Activated T-helper 1 cell treated with anti-CD3 and anti-CD28 coated beads, Interleukin-2, amount 50 U/mL, for 16 hours (primary cell): Measurements from ENCODE around the gene CCAR1.
"Not testable (repeated sequence)": the region's sequence is repeated elsewhere in the genome, so short reads cannot be mapped to it uniquely, and the experiment has no call there.

Source experiments
- DNase-seq, 2 donors: peaks; one replicate each; pipeline ENCODE4 v3.0.0-alpha.2; 2020; ENCODE audit warnings: low read depth in 1 of 2, low spot score in 1 of 2

Gene CCAR1

GRCh38 chr10:68720793-68721672 lies at the start of gene CCAR1:
Gene CCAR1 (plus strand): TSS chr10:68721239. CDS start chr10:68722505, 1,266 bp downstream.
- DNase-seq: peak; percentile 94 to 96

- DNase-seq: no peak
Measured at GRCh38 chr10:68684413-68684812, 36.6 kb upstream of the CCAR1 start.

- DNase-seq: no peak
Measured at GRCh38 chr10:68696018-68696417, 25.0 kb upstream of the CCAR1 start.

GRCh38 chr10:68697106-68697505 lies 23.9 kb upstream of the CCAR1 start:
- no peak for DNase-seq

GRCh38 chr10:68700197-68700596 lies 20.8 kb upstream of the CCAR1 start:
- no peak for DNase-seq

- DNase-seq: no peak
Measured at GRCh38 chr10:68705548-68705947, 15.5 kb upstream of the CCAR1 start.

- not testable (repeated sequence) for DNase-seq
Measured at GRCh38 chr10:68708987-68709386, 12.1 kb upstream of the CCAR1 start.

GRCh38 chr10:68713065-68713464 lies 8.0 kb upstream of the CCAR1 start:
- DNase-seq: not testable (repeated sequence)

- no peak for DNase-seq
Measured at GRCh38 chr10:68717435-68717834, 3.6 kb upstream of the CCAR1 start.

GRCh38 chr10:68721673-68722335 lies 765 bp downstream of the CCAR1 start:
- DNase-seq: no peak

GRCh38 chr10:68725016-68725415 lies 4.0 kb downstream of the CCAR1 start:
- DNase-seq: no peak

- DNase-seq: no peak
Measured at GRCh38 chr10:68727146-68727545, 6.1 kb downstream of the CCAR1 start.

GRCh38 chr10:68732651-68733050 lies 11.6 kb downstream of the CCAR1 start:
- no peak for DNase-seq

GRCh38 chr10:68734349-68734748 lies 13.3 kb downstream of the CCAR1 start:
- no peak for DNase-seq

GRCh38 chr10:68735119-68735518 lies 14.1 kb downstream of the CCAR1 start:
- no peak for DNase-seq

GRCh38 chr10:68735739-68736138 lies 14.7 kb downstream of the CCAR1 start:
- DNase-seq: not testable (repeated sequence)

- DNase-seq: not testable (repeated sequence)
Measured at GRCh38 chr10:68740676-68741075, 19.6 kb downstream of the CCAR1 start.

- no peak for DNase-seq
Measured at GRCh38 chr10:68742397-68742796, 21.4 kb downstream of the CCAR1 start.

GRCh38 chr10:68752711-68753350 lies 31.8 kb downstream of the CCAR1 start:
- no peak for DNase-seq

GRCh38 chr10:68756246-68756645 lies 35.2 kb downstream of the CCAR1 start:
- DNase-seq: no peak

GRCh38 chr10:68756766-68757165 lies 35.7 kb downstream of the CCAR1 start:
- no peak for DNase-seq
